Activated T-cell treated with anti-CD3 and anti-CD28 coated beads for 4 hours (primary cell): ENCODE data around the gene LRRC38.
"Not testable (repeated sequence)": the region's sequence is repeated elsewhere in the genome, so short reads cannot be mapped to it uniquely, and the experiment has no call there.

Experiments
- DNase-seq: peaks from one replicate; pipeline ENCODE4 v3.0.0-alpha.2; 2020

The LRRC38 gene

GRCh38 chr1:13513895-13514546 lies at the start of gene LRRC38:
Gene LRRC38, minus strand, starts transcription at chr1:13514003. Its CDS starts 410 bp downstream, at chr1:13513593.
- DNase-seq: no peak

GRCh38 chr1:13562981-13563380 lies 49.2 kb upstream of the LRRC38 start:
- DNase-seq: not testable (repeated sequence)

GRCh38 chr1:13560541-13560940 lies 46.7 kb upstream of the LRRC38 start:
- no peak for DNase-seq

GRCh38 chr1:13556224-13556764 lies 42.5 kb upstream of the LRRC38 start:
- no peak for DNase-seq

- DNase-seq: no peak
Observed at GRCh38 chr1:13554798-13555197, 41.0 kb upstream of the LRRC38 start.

- DNase-seq: no peak
Observed at GRCh38 chr1:13550663-13551062, 36.9 kb upstream of the LRRC38 start.

- no peak for DNase-seq
Observed at GRCh38 chr1:13549521-13549920, 35.7 kb upstream of the LRRC38 start.

- DNase-seq: no peak
Observed at GRCh38 chr1:13549021-13549420, 35.2 kb upstream of the LRRC38 start.

- no peak for DNase-seq
Observed at GRCh38 chr1:13548281-13548680, 34.5 kb upstream of the LRRC38 start.

- DNase-seq: no peak
Observed at GRCh38 chr1:13546791-13547190, 33.0 kb upstream of the LRRC38 start.

GRCh38 chr1:13544221-13544556 lies 30.4 kb upstream of the LRRC38 start:
- no peak for DNase-seq

GRCh38 chr1:13543451-13544220 lies 29.8 kb upstream of the LRRC38 start:
- DNase-seq: no peak

- no peak for DNase-seq
Observed at GRCh38 chr1:13541435-13542215, 27.8 kb upstream of the LRRC38 start.

- no peak for DNase-seq
Observed at GRCh38 chr1:13540866-13541265, 27.1 kb upstream of the LRRC38 start.

- DNase-seq: no peak
Observed at GRCh38 chr1:13539683-13540082, 25.9 kb upstream of the LRRC38 start.

- DNase-seq: no peak
Observed at GRCh38 chr1:13538832-13539231, 25.0 kb upstream of the LRRC38 start.

GRCh38 chr1:13536571-13536970 lies 22.8 kb upstream of the LRRC38 start:
- no peak for DNase-seq

- no peak for DNase-seq
Observed at GRCh38 chr1:13535227-13535626, 21.4 kb upstream of the LRRC38 start.

GRCh38 chr1:13528320-13528719 lies 14.5 kb upstream of the LRRC38 start:
- DNase-seq: no peak

GRCh38 chr1:13523780-13524477 lies 10.1 kb upstream of the LRRC38 start:
- no peak for DNase-seq

- no peak for DNase-seq
Observed at GRCh38 chr1:13520985-13521384, 7.2 kb upstream of the LRRC38 start.

GRCh38 chr1:13517193-13517812 lies 3.5 kb upstream of the LRRC38 start:
- DNase-seq: no peak
